Measurements from ENCODE around the gene ITFG1. TPM values are rescaled to one million over a fixed set of nuclear protein-coding genes. Genes with fewer than 3 reads are reported as not detected.

The ITFG1 gene
- total RNA-seq, 1 experiment from 2014 or later = 20.0 TPM

DNA sequence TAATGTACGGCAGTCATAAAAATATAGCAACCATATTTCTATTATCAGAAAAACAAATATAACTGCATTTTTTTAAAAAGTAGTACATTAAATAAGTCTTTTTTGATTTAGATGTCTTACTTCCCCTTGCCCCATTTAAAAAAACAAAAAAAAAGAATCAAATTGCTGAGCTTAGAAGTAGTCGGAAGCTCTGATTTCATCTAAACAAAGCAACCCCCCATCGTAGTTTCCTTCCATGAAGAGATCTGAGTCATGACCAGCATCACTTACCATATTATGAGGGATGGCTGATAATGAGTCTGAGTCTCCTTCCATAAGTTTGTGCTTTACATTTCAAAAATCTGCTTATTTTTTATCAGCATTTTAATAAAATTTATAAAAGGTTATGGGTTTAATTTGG, 86.2 kb downstream of the ITFG1 start:
- intact Hi-C loops (cut with micrococcal nuclease) = no loop called here
- ATAC-seq = no peak
- ChIA-PET CTCF (no interaction called here), POLR2A (ENCODE audit: unreplicated experiment) (no interaction called here)
- DNase-seq = no peak
- no peaks in the 10 kb centered on the region for H3K27me3 ChIP-seq (ENCODE audit: low read length)
- no peaks in the 10 kb centered on the region for H3K36me3 ChIP-seq (ENCODE audit: low read depth, low read length)
- H3K4me2 ChIP-seq (ENCODE audit: low read length) = no peak overlapping the region
- H3K27ac ChIP-seq (ENCODE audit: low read length) = no peak overlapping the region
- no peak overlapping the region for H2AFZ ChIP-seq (ENCODE audit: low read length)
- BruUV-seq (replicated peaks) = no TSS peak
- no peak overlapping the region for H3K9ac ChIP-seq (ENCODE audit: low read length)
- no peaks in the 10 kb centered on the region for H3K79me2 ChIP-seq (ENCODE audit: low read length)
- H3K4me3 ChIP-seq (ENCODE audit: low read length) = no peak overlapping the region
- no peak for TF ChIP-seq EZH2phosphoT487 (IDR thresholded peaks at IDR 0.05; ENCODE audit: borderline replicate concordance, low read length)
- TF ChIP-seq, protein P1, sequence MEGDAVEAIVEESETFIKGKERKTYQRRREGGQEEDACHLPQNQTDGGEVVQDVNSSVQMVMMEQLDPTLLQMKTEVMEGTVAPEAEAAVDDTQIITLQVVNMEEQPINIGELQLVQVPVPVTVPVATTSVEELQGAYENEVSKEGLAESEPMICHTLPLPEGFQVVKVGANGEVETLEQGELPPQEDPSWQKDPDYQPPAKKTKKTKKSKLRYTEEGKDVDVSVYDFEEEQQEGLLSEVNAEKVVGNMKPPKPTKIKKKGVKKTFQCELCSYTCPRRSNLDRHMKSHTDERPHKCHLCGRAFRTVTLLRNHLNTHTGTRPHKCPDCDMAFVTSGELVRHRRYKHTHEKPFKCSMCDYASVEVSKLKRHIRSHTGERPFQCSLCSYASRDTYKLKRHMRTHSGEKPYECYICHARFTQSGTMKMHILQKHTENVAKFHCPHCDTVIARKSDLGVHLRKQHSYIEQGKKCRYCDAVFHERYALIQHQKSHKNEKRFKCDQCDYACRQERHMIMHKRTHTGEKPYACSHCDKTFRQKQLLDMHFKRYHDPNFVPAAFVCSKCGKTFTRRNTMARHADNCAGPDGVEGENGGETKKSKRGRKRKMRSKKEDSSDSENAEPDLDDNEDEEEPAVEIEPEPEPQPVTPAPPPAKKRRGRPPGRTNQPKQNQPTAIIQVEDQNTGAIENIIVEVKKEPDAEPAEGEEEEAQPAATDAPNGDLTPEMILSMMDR (conservative IDR thresholded peaks at IDR 0.05; ENCODE audit: low read depth, low read length) = no peak
- no peak for TF ChIP-seq EZH2 (IDR thresholded peaks at IDR 0.05; ENCODE audit: low read length, unreplicated experiment)
- H3K9me3 ChIP-seq (ENCODE audit: low read length) = no peaks in the 10 kb centered on the region
- H3K4me1 ChIP-seq (ENCODE audit: insufficient read depth, low read length) = peaks cover 6% of the 10 kb centered on the region; the same call in 1 of the 2 replicates
- H4K20me1 ChIP-seq (ENCODE audit: low read length) = no peaks in the 10 kb centered on the region
- H3F3A ChIP-seq (ENCODE audit: low read length, unreplicated experiment) = no peaks in the 10 kb centered on the region
- no peaks in the 10 kb centered on the region for H3K9me2 ChIP-seq (replicated peaks; ENCODE audit: low read length)

DNA sequence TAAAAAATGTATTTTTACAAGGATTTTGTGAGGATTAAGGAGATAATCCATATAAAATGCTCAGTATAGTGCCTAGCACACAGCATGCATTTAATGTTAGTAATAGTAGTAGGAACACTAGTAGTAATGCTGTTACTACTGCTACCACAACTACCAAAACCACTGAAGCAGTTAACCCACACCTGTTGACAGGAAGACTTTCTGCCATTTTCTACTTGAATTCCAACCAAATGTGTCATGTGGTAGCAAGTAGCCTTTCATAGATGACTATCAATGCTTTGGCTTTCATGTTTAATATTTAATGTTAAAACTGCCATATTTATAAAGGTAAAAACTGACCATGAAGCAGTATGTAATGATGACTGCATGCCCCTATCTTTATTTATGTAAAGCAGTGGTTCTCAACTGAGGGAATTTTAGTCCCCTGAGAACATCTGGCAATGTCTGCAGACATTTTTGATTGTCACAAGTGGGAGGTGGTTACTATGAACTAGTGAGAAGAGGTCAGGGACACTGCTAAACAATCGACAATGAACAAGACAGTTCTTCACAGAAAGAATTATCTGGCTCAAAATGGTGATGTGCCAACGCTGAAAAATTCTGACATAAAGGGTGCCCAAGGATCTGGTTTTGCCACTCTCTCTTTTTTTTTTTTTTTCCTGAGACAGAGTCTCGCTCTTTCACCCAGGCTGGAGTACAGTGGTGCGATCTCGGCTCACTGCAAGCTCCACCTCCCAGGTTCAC, 89.4 kb downstream of the ITFG1 start:
- H3K9me2 ChIP-seq (replicated peaks; ENCODE audit: low read length) = no peaks in the 10 kb centered on the region
- ATAC-seq (no peak), DNase-seq (no peak)
- intact Hi-C loops (cut with micrococcal nuclease) = no loop called here
- H2AFZ ChIP-seq (ENCODE audit: low read length) = no peak overlapping the region
- H3K27ac ChIP-seq (ENCODE audit: low read length) = no peak overlapping the region
- H3K4me1 ChIP-seq (ENCODE audit: insufficient read depth, low read length) = no peaks in the 10 kb centered on the region
- H3F3A ChIP-seq (ENCODE audit: low read length, unreplicated experiment) = no peaks in the 10 kb centered on the region
- no peaks in the 10 kb centered on the region for H3K27me3 ChIP-seq (ENCODE audit: low read length)
- no peak overlapping the region for H3K4me2 ChIP-seq (ENCODE audit: low read length)
- H3K36me3 ChIP-seq (ENCODE audit: low read depth, low read length) = no peaks in the 10 kb centered on the region
- BruUV-seq (replicated peaks) = no TSS peak
- H3K4me3 ChIP-seq (ENCODE audit: low read length) = no peak overlapping the region
- H3K79me2 ChIP-seq (ENCODE audit: low read length) = no peaks in the 10 kb centered on the region
- no peaks in the 10 kb centered on the region for H4K20me1 ChIP-seq (ENCODE audit: low read length)
- no peaks in the 10 kb centered on the region for H3K9me3 ChIP-seq (ENCODE audit: low read length)
- ChIA-PET POLR2A (ENCODE audit: unreplicated experiment) (no interaction called here), CTCF (no interaction called here)
- TF ChIP-seq, protein P1 (conservative IDR thresholded peaks at IDR 0.05; ENCODE audit: low read depth, low read length) = no peak
- TF ChIP-seq EZH2 (IDR thresholded peaks at IDR 0.05; ENCODE audit: low read length, unreplicated experiment) (no peak), EZH2phosphoT487 (IDR thresholded peaks at IDR 0.05; ENCODE audit: borderline replicate concordance, low read length) (no peak)
- no peak overlapping the region for H3K9ac ChIP-seq (ENCODE audit: low read length)

DNA sequence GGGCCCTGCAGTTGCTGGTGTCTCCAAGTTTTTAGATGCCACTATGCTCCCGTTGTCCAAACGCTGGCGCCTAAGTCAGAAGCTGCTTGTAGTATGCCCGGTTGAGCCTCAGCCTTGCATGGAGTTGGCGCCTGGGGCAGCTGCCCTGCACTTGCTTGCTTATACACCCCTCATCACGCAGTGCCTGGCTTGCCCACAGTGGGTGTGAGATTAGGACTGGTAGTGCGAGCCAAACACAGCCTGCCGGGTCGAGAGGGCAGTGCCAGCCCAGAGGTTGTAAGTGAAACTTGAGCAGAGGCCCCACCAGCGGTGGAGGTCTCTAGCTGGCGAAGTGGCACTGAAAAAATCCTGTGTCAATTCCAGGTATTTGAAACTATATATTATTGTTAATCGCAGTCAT, 90.3 kb downstream of the ITFG1 start:
- no peaks in the 10 kb centered on the region for H3K9me2 ChIP-seq (replicated peaks; ENCODE audit: low read length)
- CTCF ChIA-PET = no interaction called here

More for the DNA sequence above, 90.3 kb downstream of the ITFG1 start:
- Histone ChIP-seq H4K20me1 (ENCODE audit: low read length) (no peaks in the 10 kb centered on the region), H3K36me3 (ENCODE audit: low read depth, low read length) (no peaks in the 10 kb centered on the region), H3K9ac (ENCODE audit: low read length) (no peak overlapping the region), H3K4me3 (ENCODE audit: low read length) (no peak overlapping the region), H3K27me3 (ENCODE audit: low read length) (no peaks in the 10 kb centered on the region), H3K4me1 (ENCODE audit: insufficient read depth, low read length) (no peaks in the 10 kb centered on the region), H3K9me3 (ENCODE audit: low read length) (no peaks in the 10 kb centered on the region), H3K79me2 (ENCODE audit: low read length) (no peaks in the 10 kb centered on the region), H3K4me2 (ENCODE audit: low read length) (no peak overlapping the region), H3F3A (ENCODE audit: low read length, unreplicated experiment) (no peaks in the 10 kb centered on the region), H2AFZ (ENCODE audit: low read length) (no peak overlapping the region), H3K27ac (ENCODE audit: low read length) (no peak overlapping the region)
- BruUV-seq (replicated peaks) = no TSS peak
- ATAC-seq (no peak), DNase-seq (no peak)
- intact Hi-C loops (cut with micrococcal nuclease) = no loop called here
- POLR2A ChIA-PET (ENCODE audit: unreplicated experiment) = no interaction called here
- TF ChIP-seq EZH2 (IDR thresholded peaks at IDR 0.05; ENCODE audit: low read length, unreplicated experiment) = no peak
- TF ChIP-seq EZH2phosphoT487 (IDR thresholded peaks at IDR 0.05; ENCODE audit: borderline replicate concordance, low read length) = no peak
- TF ChIP-seq, protein P1 (conservative IDR thresholded peaks at IDR 0.05; ENCODE audit: low read depth, low read length) = no peak

Measured in PC-3 (cell line).